AG04449 (cell line): Measurements from ENCODE around the gene GALNT10.
"Not testable (repeated sequence)": the region's sequence is repeated elsewhere in the genome, so short reads cannot be mapped to it uniquely, and the experiment has no call there.

Experiments used
- CTCF ChIA-PET: fragments of 350-600 bp; formaldehyde crosslinking; extraction: SDS; loops from one replicate; lab custom pipeline; 2021; ENCODE audit warnings: antibody characterized with exemption; lab: Yijun Ruan, JAX
- POLR2A ChIA-PET: fragments of 400-600, 350-600 bp; formaldehyde crosslinking; extraction: SDS; loops from one replicate; lab custom pipeline; 2020; ENCODE audit warnings: antibody characterized with exemption, inconsistent platforms; lab: Yijun Ruan, JAX
- DNase-seq: peaks from one replicate; pipeline ENCODE4 v3.0.0-alpha.2; 2010; ENCODE audit warnings: low read depth, low spot score
- H3K4me3 ChIP-seq: 2 replicates; pipeline ENCODE4 v1.5.1; 2011; ENCODE audit warnings: low read depth, mild to moderate bottlenecking, control low read depth, low read length
- TF ChIP-seq, protein P1 (sequence below): IDR thresholded peaks from one replicate; pipeline ENCODE4 v1.5.1; 2011; ENCODE audit warnings: mild to moderate bottlenecking, moderate library complexity, low read length, control low read depth, inconsistent platforms; ENCODE audit not compliant: insufficient read depth; ENCODE audit errors: missing control alignments

GALNT10 gene

DNA sequence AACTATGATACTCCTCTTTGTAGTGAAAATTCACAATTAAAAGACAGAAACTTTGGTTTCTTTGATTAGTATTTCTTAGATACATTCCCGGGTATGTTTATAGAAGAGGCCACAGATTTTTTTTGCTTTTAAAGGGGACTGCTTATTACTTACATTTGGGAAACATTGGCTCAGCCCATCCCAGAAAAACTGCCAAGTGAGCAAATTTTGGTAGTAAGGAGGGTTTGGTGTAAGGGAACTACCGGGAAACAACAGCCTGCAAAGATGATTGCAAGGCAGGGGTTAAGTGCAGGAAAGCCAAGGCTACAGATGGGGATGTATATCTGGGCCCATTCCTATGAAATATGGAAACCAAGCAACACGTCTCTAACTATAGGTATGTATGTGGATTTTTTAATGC is 166.4 kb downstream of the GALNT10 start:
- POLR2A ChIA-PET: no interaction called here
- no peak for DNase-seq
- H3K4me3 ChIP-seq: no peak overlapping the region
- CTCF ChIA-PET: interaction anchor here (1.2 kb wide), 1 partner anchor 160 kb away, joined by 3 read pairs; no protein-coding TSS in a partner anchor
- TF ChIP-seq, protein P1, sequence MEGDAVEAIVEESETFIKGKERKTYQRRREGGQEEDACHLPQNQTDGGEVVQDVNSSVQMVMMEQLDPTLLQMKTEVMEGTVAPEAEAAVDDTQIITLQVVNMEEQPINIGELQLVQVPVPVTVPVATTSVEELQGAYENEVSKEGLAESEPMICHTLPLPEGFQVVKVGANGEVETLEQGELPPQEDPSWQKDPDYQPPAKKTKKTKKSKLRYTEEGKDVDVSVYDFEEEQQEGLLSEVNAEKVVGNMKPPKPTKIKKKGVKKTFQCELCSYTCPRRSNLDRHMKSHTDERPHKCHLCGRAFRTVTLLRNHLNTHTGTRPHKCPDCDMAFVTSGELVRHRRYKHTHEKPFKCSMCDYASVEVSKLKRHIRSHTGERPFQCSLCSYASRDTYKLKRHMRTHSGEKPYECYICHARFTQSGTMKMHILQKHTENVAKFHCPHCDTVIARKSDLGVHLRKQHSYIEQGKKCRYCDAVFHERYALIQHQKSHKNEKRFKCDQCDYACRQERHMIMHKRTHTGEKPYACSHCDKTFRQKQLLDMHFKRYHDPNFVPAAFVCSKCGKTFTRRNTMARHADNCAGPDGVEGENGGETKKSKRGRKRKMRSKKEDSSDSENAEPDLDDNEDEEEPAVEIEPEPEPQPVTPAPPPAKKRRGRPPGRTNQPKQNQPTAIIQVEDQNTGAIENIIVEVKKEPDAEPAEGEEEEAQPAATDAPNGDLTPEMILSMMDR: no peak

DNA sequence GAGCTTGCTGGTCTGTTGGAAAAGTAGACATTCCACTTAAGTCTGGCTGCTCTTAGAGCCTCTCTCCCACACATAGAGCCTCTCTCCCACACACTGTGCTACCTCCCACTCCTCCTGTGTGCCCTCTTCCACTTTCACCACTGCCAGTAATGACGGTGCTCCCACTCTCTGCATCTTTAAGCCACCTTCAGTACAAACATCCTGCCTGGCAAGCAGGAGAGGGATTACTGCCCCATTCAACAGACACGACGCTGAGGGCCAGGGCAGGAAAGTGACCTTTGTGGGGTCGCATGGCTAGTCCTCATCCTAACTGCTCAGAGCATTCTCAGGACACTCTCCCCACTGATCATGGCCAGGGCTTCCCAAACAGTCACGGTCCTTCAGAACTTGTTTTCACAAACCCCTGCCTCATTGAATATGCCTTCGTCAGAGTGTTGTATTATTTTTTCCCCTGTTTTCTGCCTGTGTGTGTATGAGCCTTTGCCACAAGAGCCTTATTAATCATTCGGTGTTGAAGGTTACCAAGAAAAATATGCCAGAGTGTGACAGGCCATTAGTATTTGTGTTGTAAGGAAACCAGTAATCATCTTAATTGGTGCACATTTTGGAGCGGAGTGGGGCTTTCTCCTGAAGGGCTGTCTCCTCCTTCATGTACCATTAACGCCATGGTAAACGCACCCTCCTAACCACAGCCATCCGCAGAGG is 168.1 kb downstream of the GALNT10 start:
- no peak for DNase-seq
- ChIA-PET POLR2A (no interaction called here), CTCF (no interaction called here)
- no peak overlapping the region for H3K4me3 ChIP-seq
- TF ChIP-seq, protein P1: no peak

DNA sequence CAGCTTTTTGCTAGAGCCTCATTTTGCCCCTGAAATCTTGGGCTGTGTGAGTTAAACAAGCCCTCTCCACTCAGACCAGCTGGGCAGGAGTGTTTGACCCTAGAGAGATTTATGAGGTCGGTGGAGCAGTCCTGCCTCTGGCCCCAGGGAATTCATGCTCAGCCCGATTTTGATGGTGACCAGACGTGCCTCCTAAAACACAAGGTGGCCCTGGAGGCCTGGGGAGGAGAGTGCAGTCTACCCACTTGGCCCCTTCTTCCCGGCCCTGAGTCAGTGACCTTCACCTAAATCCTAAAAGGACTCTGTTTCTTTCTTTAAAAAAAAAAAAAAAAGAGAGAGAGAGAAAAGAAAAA is 168.7 kb downstream of the GALNT10 start:
- TF ChIP-seq, protein P1: no peak
- ChIA-PET CTCF (no interaction called here), POLR2A (no interaction called here)
- H3K4me3 ChIP-seq: no peak overlapping the region
- DNase-seq: no peak

- CTCF ChIA-PET, H3K4me3 ChIP-seq, DNase-seq, POLR2A ChIA-PET: not testable (repeated sequence)
Observed at GRCh38 chr5:154360241-154360640, 169.7 kb downstream of the GALNT10 start.

DNA sequence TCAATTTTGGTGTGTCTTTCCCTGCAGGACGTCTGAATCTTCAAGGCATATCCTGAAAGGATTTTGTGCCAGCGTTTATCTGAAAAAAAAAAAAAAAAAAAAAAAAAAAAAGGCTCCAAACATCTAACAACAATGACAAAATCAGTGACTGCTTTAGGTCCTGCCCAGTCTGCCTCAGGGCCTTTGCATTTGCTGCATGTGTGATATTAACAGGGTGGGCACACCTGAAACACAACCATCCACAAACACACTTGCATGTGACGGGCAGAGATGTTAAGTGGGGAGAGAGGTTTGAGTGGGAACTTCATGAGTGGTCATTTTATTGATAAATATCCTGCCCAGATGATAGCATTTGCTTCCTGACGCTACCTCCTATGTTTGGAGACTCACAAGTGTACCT is 172.9 kb downstream of the GALNT10 start:
- CTCF ChIA-PET: interaction anchor here (1.4 kb wide), 1 partner anchor 173 kb away, joined by 5 read pairs; the partner anchor contains the start of gene GALNT10
- H3K4me3 ChIP-seq: no peak overlapping the region
- TF ChIP-seq, protein P1: no peak
- POLR2A ChIA-PET: no interaction called here
- DNase-seq: no peak

- TF ChIP-seq, protein P1: no peak
- CTCF ChIA-PET: interaction anchor here (1.2 kb wide), 1 partner anchor 171 kb away, joined by 3 read pairs; no protein-coding TSS in a partner anchor
- DNase-seq: no peak
- POLR2A ChIA-PET: no interaction called here
- H3K4me3 ChIP-seq: no peak overlapping the region
Observed at GRCh38 chr5:154364771-154365170, 174.2 kb downstream of the GALNT10 start.

DNA sequence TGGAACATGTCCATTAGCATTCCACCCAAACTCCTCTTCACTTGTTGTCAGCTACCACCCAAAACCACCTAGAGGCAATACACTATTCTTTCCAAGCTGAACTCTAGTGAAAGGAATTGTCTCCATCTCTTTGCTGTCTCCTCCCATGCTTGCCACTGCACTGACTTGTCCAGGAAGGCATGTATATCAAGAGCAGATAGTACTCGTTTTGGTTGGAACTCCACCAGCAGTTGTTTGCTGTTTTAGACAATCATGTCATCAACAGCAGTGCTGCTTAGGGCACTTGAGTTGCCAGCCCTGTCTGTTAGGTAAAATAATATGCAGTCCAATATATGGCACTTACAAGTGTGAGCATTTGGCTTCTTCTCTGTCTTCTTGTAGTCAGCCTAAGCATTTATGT is 175.3 kb downstream of the GALNT10 start:
- TF ChIP-seq, protein P1: no peak
- POLR2A ChIA-PET: no interaction called here

More for the DNA sequence above, 175.3 kb downstream of the GALNT10 start:
- H3K4me3 ChIP-seq: no peak overlapping the region
- CTCF ChIA-PET: interaction anchor here (0.9 to 1.5 kb wide), 3 partner anchors 172 to 294 kb away, joined by 3 to 5 read pairs (median 4); no protein-coding TSS in a partner anchor
- no peak for DNase-seq
